PC-3 (cell line): ENCODE data around the gene KRT15.

ENCODE experiments used
- EZH2 ChIP-seq: fragments of 300-600 bp; sonication (generic); IDR thresholded peaks from one replicate; pipeline ENCODE4 v1.6.1; 2017; ENCODE audit warnings: antibody characterized with exemption, mild to moderate bottlenecking, low read length; ENCODE audit not compliant: unreplicated experiment
- EZH2phosphoT487 ChIP-seq: fragments of 300-600 bp; sonication (generic); IDR thresholded peaks from 2 replicates; pipeline ENCODE4 v1.6.1; 2018; ENCODE audit warnings: mild to moderate bottlenecking, antibody characterized with exemption, low read length, borderline replicate concordance
- TF ChIP-seq, protein P1 (sequence below): fragments of 300-600 bp; sonication (generic); conservative IDR thresholded peaks from 2 replicates; pipeline ENCODE4 v1.5.1; 2017; ENCODE audit warnings: antibody characterized with exemption, low read depth, mild to moderate bottlenecking, low read length

- TF ChIP-seq, protein P1, sequence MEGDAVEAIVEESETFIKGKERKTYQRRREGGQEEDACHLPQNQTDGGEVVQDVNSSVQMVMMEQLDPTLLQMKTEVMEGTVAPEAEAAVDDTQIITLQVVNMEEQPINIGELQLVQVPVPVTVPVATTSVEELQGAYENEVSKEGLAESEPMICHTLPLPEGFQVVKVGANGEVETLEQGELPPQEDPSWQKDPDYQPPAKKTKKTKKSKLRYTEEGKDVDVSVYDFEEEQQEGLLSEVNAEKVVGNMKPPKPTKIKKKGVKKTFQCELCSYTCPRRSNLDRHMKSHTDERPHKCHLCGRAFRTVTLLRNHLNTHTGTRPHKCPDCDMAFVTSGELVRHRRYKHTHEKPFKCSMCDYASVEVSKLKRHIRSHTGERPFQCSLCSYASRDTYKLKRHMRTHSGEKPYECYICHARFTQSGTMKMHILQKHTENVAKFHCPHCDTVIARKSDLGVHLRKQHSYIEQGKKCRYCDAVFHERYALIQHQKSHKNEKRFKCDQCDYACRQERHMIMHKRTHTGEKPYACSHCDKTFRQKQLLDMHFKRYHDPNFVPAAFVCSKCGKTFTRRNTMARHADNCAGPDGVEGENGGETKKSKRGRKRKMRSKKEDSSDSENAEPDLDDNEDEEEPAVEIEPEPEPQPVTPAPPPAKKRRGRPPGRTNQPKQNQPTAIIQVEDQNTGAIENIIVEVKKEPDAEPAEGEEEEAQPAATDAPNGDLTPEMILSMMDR, result no peak
- no peak for TF ChIP-seq EZH2
- no peak for TF ChIP-seq EZH2phosphoT487
Measured at GRCh38 chr17:41561554-41561953, 42.9 kb upstream of the KRT15 start.
